Left forelimb (tissue), 1 donor: ENCODE measurements around the gene ADGRL3.

Source experiments
- DNase-seq: peaks from one replicate; pipeline ENCODE4 v3.0.0-alpha.2; 2018; ENCODE audit warnings: low spot score

The ADGRL3 gene

DNA sequence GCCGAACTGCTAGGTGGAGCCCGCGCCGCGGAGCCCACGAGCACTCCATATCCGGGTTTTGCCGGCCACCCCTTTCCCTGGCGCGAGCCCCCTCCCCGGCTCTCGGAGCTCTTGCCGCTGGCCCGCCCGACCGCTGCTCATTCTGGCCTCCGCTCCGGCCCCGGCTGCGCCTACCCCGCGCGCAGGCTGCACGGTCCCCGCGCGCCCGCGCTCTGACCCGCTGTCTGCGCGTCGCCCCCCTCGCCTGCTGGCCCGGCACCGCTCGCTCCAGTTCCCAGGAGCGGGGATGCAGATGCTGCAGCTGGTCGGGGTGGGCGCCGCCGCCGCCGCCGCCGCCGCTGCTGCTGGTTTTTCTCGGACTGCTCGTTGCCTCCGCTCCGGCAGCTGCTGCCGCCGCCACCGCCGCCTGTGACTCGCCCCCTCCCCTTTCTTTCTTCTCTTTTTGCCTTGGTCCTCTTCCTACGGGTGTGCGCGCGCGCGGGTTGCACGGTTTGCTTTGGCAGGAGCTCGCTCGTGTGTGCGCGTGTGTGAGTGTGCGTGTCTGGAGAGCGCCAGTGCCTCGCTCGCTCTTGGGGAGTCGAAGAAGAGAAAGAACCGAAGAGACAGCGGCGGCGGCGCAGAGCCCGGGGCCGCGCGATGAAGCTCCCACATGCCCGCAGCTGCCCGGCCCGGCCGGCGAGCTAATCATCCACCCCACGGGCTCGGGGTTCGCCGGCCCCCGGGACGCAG, at the start of gene ADGRL3:
Gene ADGRL3, plus strand, starts transcription at position 140 of the 729 bp plus-strand sequence.
- DNase-seq: peak; percentile 90

DNA sequence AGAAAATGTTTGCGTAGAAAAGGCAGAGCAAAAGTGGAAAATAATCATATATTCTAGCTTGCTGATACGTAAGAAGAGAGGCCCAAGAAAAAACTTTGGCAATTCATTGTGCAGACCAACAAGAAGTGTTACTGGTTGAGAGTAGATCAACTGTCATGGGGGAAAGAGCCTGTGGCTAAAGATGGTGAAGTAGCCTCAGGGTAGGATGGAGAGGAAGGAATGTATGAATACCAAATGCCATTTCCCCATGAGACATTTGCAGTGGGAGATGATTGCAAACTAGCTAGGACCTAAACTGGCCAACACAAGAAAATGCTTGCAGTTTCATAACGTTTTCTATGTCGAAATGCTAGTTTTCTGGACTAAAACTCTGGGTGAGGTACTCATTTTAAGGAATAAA, 47.7 kb upstream of the ADGRL3 start:
- no peak for DNase-seq

DNA sequence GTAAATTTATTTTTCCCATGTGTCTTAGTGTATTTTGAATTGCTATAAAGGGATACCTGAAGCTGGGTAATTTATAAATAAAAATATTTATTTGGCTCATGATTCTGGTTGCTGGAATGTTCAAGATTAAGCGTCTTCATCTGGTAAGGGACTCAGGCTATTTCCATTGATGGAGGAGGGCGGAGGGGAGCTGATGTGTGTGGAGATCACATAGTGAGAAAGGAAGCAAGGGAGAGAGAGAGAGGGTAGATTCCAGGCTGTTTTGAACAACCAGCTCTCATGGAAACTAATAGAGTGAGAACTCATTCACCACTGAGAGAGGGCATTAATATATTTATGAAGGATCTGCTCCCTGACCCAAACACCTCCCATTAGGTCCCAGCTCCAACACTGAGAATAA, 39.6 kb upstream of the ADGRL3 start:
- DNase-seq: no peak

GRCh38 chr4:61162116-61162515, 38.0 kb upstream of the ADGRL3 start:
- no peak for DNase-seq

DNA sequence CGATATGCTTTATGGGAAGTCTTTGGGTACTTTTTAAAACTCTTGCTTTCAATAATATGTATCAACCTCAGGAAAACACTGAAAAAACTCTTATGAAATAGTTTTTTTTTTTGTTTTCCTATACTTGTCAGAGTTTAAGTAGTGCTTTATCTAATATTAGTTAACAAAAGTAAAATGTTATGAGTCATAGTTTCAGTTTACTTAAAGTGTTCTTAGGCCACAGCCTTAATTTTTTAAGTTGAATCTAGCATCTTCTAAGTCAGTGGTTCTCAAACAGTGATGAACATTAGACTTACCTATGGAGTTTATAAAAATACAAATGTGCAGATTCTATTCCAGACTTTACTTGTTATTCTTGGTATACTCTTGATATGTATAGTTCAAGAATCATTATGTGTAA, 26.3 kb upstream of the ADGRL3 start:
- no peak for DNase-seq

GRCh38 chr4:61175495-61175894, 24.6 kb upstream of the ADGRL3 start:
- DNase-seq: no peak

- DNase-seq: no peak
These were observed 22.8 kb upstream of the ADGRL3 start for GRCh38 chr4:61177367-61177766.

DNA sequence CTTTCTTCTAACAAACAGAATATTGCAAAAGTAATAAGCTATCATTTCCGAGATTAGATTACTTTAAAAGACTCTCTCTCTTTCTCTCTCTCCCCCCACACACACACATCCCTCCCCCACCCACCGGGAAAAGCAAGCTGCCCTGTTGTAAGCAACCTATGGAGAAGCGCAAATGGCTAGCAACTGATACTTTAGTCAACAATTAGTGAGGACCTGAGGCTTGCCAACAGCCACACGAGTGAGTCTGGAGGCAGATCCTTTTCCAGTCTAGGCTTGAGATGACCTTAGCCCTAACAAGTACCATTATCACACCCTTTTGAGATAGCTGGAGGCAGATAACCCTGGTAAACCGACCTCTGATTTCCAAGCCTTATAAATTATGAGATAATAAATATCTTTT, 19.7 kb upstream of the ADGRL3 start:
- DNase-seq: no peak

DNA sequence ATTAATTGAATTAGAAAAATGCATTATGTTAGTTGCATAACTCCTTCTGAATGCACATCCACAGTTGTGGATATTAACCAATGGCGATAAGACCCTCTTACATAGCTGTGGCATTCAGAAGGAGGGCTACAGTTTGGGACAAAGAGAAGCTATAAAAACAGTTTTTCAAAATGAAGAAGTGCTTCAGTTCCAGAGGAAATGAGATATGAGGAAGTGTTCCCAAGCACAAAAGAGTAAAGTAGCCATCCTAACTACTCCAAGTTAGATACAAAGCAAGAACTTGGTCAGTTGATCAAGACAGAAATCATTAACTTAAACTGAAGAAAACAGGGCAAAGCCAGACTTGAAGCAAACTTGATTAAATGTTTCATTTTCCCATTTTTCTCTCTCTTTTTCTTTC, 17.2 kb upstream of the ADGRL3 start:
- DNase-seq: no peak

DNA sequence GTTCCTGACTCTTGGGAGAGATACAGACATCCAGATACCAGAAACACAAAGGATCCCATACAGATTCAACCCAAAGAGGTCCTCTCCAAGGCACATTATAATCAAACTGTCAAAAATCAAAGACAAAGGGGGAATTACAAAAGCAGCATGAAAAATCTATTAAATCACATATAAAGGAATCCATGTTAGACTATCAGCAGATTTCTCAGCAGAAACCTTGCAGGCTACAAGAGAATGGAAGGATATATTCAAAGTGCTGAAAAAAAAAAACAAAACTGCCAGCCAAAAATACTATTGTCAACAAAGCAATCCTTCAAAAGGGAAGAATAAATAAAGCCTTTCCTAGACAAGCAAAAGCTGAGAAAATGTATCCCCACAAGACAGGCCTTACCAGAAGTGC, 14.8 kb upstream of the ADGRL3 start:
- DNase-seq: no peak

GRCh38 chr4:61192392-61192791, 7.7 kb upstream of the ADGRL3 start:
- no peak for DNase-seq

- DNase-seq: no peak
These were observed 6.3 kb upstream of the ADGRL3 start for GRCh38 chr4:61193863-61194262.

DNA sequence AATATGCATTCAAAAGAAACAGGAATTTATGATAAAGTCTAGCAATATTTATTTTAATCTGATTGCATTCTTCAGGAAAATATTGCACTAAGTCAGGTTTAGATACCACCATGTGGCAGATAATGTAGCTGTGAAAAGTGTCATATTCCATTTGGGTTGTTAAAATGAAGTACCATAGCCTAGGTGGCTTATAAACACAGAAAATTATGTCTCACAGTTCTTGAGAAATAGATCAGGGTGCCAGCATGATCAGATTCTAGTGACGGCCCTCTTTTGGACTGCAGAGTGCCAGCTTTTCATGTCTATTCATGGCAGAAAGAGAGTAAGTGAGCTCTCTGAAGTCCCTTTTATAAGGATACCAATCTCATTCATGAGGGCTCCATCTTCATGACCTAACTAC, 5.6 kb upstream of the ADGRL3 start:
- DNase-seq: no peak

DNA sequence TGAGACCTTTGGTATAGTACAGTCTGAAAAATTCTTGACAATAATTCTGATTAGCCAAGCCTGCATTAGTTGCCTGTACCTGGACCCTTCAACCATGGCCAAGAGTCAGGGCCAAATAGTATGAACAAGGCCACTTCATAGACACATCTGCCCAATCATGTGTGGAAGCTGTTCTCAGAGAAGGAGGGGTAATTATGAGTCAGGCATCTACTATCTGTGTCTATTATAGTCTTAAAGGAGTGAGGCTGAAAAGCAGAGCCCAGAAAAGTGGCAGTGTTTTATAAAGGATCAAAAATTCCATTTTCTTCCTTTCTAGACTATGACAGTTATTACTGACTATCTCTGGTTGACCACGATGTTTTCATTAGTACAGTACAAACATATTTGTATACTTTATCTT, 5.0 kb upstream of the ADGRL3 start:
- DNase-seq: no peak

- no peak for DNase-seq
These were observed 1.4 kb upstream of the ADGRL3 start for GRCh38 chr4:61198686-61199085.

GRCh38 chr4:61199873-61200186, 296 bp upstream of the ADGRL3 start:
- DNase-seq: no peak

DNA sequence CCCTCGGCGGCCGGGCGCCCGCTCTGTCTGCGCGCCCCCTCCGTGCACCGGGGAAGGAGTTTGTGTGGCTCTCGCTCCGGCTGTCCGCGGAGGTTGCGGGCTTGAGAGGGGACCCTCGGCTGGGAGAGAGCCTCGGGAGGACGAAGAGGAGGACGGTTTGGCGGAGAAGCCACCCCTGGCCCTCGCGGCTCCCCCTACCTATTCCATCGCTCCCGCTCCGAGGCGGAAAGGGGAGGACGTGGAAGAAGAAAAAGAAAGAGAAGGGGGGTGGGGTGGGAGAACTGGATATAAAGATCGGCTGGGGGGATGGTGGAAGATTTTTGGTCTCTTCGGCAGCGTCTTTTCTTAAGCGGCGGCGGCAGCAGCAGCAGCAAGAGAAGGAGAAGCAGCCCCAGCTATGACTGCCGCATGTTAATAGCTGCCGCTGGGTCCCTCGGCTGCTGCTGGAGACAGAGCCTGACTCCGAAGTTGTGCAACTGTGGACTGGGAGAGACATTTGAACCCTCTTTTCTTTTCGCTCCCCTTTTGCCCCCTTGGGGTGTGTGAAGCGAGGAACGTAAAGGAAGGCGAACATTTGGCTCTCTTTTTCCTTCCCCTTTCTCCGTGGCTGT, 895 bp downstream of the ADGRL3 start:
- peak; percentile 77 for DNase-seq

- DNase-seq: peak; percentile 69
These were observed 1.4 kb downstream of the ADGRL3 start for GRCh38 chr4:61201561-61201960.

DNA sequence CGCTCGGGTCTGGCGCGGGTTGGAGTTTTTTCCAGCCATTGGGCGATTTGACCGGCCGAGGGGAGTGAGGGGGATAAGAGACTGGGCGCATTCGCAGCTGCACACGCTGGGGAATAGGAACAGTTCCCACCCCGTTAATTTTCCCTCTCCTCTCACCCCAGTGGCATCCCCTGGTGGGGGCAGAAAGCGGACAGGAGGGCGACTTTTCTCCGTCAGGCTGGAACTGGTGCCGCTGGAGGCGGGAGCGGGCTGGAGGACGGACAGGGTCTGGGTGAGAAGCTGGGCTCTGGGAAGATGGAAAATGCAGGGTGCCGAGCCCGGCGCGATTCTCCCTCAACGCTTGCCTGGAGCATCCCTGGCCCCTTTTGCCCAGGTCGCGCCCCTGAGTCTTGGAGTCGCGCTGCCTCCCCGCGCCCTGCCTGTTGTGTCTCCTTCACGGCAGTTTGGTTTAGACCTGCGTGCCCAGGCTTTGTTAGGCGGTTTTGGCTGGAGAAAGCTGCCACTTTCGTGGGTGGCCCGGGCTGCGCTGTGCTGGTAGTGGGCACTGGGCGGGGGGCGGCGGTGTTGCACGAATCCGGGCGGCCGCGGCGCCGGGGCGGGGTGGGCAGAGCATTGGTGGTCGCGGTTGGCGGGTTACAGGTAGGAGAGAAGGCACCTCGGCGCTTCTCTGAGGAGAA, 2.0 kb downstream of the ADGRL3 start:
- DNase-seq: peak; percentile 72

DNA sequence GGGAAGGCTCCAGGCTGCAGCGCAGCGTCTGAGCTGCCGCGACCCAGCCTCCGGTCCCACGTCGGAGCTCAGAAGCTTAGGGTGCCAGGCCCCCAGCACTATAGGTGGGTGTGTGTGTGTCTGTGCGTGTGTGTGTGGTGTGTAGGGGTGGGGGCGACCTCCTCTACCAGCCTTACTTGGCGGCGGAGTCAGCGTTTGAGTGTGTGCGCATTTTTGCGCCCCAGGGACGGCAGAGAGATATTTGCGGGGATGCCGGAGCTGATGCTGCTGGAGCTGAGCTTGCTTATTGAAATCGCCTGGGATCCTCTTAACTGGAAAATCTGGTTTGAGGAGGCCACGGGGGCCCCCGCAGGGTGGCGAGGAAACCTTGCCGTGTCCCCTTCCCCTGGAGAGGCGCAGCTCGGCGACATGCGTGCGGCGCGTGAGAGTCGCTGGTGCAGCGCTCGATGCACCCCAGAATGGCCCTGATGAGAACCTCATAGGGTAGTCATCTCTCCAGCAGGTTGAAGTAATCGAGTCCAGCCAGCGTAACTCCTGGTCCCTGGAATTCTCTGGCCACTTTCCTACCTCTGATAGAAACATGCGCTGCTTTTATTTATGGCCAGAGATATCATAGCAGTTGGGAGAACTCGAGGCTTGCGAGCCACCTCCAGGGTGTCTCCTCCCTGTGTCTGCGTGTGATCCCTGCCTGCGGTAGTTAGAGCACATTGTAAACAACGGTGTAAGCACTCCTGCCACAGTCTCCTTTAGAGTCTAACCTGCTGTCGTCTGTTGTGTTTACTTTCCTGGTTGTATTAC, 2.7 kb downstream of the ADGRL3 start:
- peak; percentile 69 for DNase-seq

GRCh38 chr4:61203436-61203790, 3.3 kb downstream of the ADGRL3 start:
- no peak for DNase-seq

DNA sequence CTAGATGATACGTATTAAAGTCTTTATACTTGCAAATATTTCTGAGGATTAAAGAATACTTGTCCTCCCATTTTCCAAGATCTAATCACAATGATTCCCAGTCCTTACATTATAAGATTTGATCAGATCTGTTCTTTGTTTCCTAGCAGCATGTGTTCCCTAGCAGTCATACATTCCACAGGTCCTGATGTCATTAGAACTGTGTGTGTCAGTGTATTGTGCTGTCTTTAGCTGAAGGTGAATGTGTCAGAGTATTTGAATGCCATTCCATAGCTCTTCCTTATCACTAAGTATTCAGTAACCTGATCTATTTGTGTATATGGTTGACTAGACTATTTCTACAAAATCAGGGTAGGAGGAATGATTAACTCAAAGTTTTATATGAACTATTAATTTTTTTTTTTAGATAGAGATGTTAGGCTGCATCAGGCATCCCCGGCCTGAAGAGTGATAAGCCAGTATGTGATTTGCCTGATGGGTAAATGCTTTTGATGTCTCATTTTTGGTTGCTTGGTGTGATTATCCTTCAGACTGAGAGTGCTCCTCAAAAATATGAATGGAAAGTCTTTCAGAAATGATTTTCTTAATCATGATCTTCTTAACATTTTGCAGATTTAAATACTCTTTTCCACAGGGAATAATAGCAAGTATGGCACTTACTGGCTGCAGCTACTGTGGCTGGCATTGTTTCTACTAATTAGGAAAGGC, 4.4 kb downstream of the ADGRL3 start:
- no peak for DNase-seq
